IPS-15b (cell line): ENCODE data around the gene QRFP.
A peak's percentile ranks its signal among the peaks of the same experiment; 100 is the strongest.

Experiments used
- H3K27me3 ChIP-seq: one replicate; pipeline ENCODE4 v1.6.1; 2013; ENCODE audit warnings: low read length; ENCODE audit not compliant: control insufficient read depth, insufficient read depth
- H3K36me3 ChIP-seq: one replicate; pipeline ENCODE4 v1.6.1; 2013; ENCODE audit warnings: low read length; ENCODE audit not compliant: control insufficient read depth, insufficient read depth
- H3K4me1 ChIP-seq: one replicate; pipeline ENCODE4 v1.6.1; 2013; ENCODE audit warnings: mild to moderate bottlenecking, low read length; ENCODE audit not compliant: control insufficient read depth, insufficient read depth
- H3K4me3 ChIP-seq: one replicate; pipeline ENCODE4 v1.5.1; 2013; ENCODE audit warnings: low read depth, low read length
- H3K9ac ChIP-seq: one replicate; pipeline ENCODE4 v1.6.1; 2013; ENCODE audit warnings: low read depth, mild to moderate bottlenecking, low read length
- H3K9me3 ChIP-seq: one replicate; pipeline ENCODE4 v1.6.1; 2013; ENCODE audit warnings: mild to moderate bottlenecking, low read length; ENCODE audit not compliant: control insufficient read depth, insufficient read depth

The QRFP gene

GRCh38 chr9:130865921-130866320 lies 30.7 kb downstream of the QRFP start:
- no peaks in the 10 kb centered on the region for H3K9me3 ChIP-seq
- no peaks in the 10 kb centered on the region for H3K36me3 ChIP-seq
- H3K4me1 ChIP-seq: no peaks in the 10 kb centered on the region
- H3K4me3 ChIP-seq: no peak overlapping the region
- no peak overlapping the region for H3K9ac ChIP-seq
- H3K27me3 ChIP-seq: no peaks in the 10 kb centered on the region

GRCh38 chr9:130864541-130864940 lies 32.1 kb downstream of the QRFP start:
- Histone ChIP-seq H3K9me3 (no peaks in the 10 kb centered on the region), H3K9ac (no peak overlapping the region), H3K27me3 (no peaks in the 10 kb centered on the region), H3K4me3 (no peak overlapping the region), H3K4me1 (no peaks in the 10 kb centered on the region), H3K36me3 (no peaks in the 10 kb centered on the region)

- H3K27me3 ChIP-seq: no peaks in the 10 kb centered on the region
- H3K9ac ChIP-seq: peak overlapping the region; percentile 3
- no peaks in the 10 kb centered on the region for H3K9me3 ChIP-seq
- no peaks in the 10 kb centered on the region for H3K36me3 ChIP-seq
- no peak overlapping the region for H3K4me3 ChIP-seq
- no peaks in the 10 kb centered on the region for H3K4me1 ChIP-seq
Observed at GRCh38 chr9:130862747-130863146, 33.9 kb downstream of the QRFP start.

GRCh38 chr9:130862217-130862616 lies 34.4 kb downstream of the QRFP start:
- H3K4me1 ChIP-seq: no peaks in the 10 kb centered on the region
- no peak overlapping the region for H3K4me3 ChIP-seq
- H3K36me3 ChIP-seq: no peaks in the 10 kb centered on the region
- no peaks in the 10 kb centered on the region for H3K9me3 ChIP-seq
- H3K27me3 ChIP-seq: no peaks in the 10 kb centered on the region
- peak overlapping the region; percentile 3 for H3K9ac ChIP-seq

GRCh38 chr9:130861372-130862180 lies 35.0 kb downstream of the QRFP start:
- Histone ChIP-seq H3K4me1 (no peaks in the 10 kb centered on the region), H3K36me3 (peaks cover under 1% of the 10 kb centered on the region), H3K27me3 (no peaks in the 10 kb centered on the region), H3K9ac (no peak overlapping the region), H3K9me3 (no peaks in the 10 kb centered on the region), H3K4me3 (no peak overlapping the region)

- H3K36me3 ChIP-seq: peaks cover 3% of the 10 kb centered on the region
- H3K9me3 ChIP-seq: no peaks in the 10 kb centered on the region
- H3K9ac ChIP-seq: no peak overlapping the region
- H3K27me3 ChIP-seq: no peaks in the 10 kb centered on the region
- no peak overlapping the region for H3K4me3 ChIP-seq
- H3K4me1 ChIP-seq: no peaks in the 10 kb centered on the region
Observed at GRCh38 chr9:130860458-130861316, 35.9 kb downstream of the QRFP start.

GRCh38 chr9:130858739-130859705 lies 37.6 kb downstream of the QRFP start:
- Histone ChIP-seq H3K9me3 (no peaks in the 10 kb centered on the region), H3K4me1 (no peaks in the 10 kb centered on the region), H3K27me3 (no peaks in the 10 kb centered on the region), H3K9ac (no peak overlapping the region), H3K4me3 (no peak overlapping the region), H3K36me3 (peaks cover 11% of the 10 kb centered on the region)

GRCh38 chr9:130857864-130858738 lies 38.5 kb downstream of the QRFP start:
- Histone ChIP-seq H3K36me3 (peaks cover 11% of the 10 kb centered on the region), H3K27me3 (no peaks in the 10 kb centered on the region), H3K4me3 (no peak overlapping the region), H3K9me3 (no peaks in the 10 kb centered on the region), H3K9ac (no peak overlapping the region), H3K4me1 (no peaks in the 10 kb centered on the region)

- Histone ChIP-seq H3K9me3 (no peaks in the 10 kb centered on the region), H3K36me3 (peaks cover 11% of the 10 kb centered on the region), H3K27me3 (no peaks in the 10 kb centered on the region), H3K9ac (no peak overlapping the region), H3K4me1 (no peaks in the 10 kb centered on the region), H3K4me3 (no peak overlapping the region)
Observed at GRCh38 chr9:130856474-130856873, 40.1 kb downstream of the QRFP start.

- H3K9ac ChIP-seq: no peak overlapping the region
- no peaks in the 10 kb centered on the region for H3K9me3 ChIP-seq
- H3K4me3 ChIP-seq: no peak overlapping the region
- H3K4me1 ChIP-seq: no peaks in the 10 kb centered on the region
- H3K27me3 ChIP-seq: no peaks in the 10 kb centered on the region
- H3K36me3 ChIP-seq: peaks cover 11% of the 10 kb centered on the region
Observed at GRCh38 chr9:130854835-130855234, 41.8 kb downstream of the QRFP start.
